A549 (cell line): ENCODE data around the gene MRPL40.

Source experiments
- CTCF ChIP-seq: fragments of >200 bp; sonication (Bioruptor Twin); formaldehyde crosslinking; IDR thresholded peaks from 3 replicates; pipeline ENCODE4 v1.5.1; 2016
- MYC ChIP-seq: IDR thresholded peaks from 2 replicates; pipeline ENCODE4 v1.6.1; 2012; ENCODE audit warnings: mild to moderate bottlenecking, inconsistent platforms, low read length, improper control_type of control experiment, borderline replicate concordance
- NFE2L2 ChIP-seq: fragments of 150-350 bp; conservative IDR thresholded peaks from 2 replicates; pipeline ENCODE4 v1.6.1; 2014; ENCODE audit warnings: low read length
- RFX5 ChIP-seq: fragments of 450-650 bp; IDR thresholded peaks from 2 replicates; pipeline ENCODE4 v1.7.1; 2014; ENCODE audit warnings: antibody characterized with exemption, mild to moderate bottlenecking, moderate library complexity
- ZC3H11A ChIP-seq: fragments of 450-650 bp; IDR thresholded peaks from 2 replicates; pipeline ENCODE4 v1.6.1; 2014; ENCODE audit warnings: antibody characterized with exemption, mild to moderate bottlenecking

DNA sequence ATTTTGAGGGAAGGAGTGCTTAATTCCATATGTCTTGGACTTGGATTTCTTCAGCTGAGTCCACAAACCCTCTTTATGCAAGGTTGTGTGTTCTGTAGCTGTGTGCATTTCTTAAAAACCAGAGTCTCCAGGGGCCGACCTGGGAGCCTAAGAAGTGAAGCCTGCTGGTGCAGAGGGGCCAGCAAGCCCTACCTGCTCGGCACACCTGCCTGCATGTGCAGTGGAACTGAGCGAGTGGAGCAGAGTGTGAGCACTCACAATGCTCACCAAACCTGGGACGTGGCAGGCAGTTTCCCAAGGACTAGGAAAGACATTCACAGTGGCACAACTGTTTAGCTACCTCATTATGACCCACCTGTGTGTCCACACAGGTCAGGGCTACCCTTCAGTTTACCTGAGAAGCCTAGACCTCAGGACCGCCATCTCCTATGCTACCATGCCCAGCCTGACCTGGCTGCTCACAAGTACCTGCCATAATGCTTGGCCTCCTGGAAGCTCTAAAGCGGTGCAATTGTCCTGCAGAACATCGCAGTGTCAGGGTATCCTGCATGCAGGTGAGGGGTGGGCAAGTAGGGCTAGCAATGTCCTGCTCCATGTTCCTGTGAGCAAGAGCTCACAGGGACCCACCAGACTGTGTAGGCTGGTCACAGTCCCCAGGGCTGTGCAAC lies 11.3 kb downstream of the MRPL40 start:
- TF ChIP-seq CTCF (no peak), RFX5 (no peak), ZC3H11A (no peak), NFE2L2 (no peak), MYC (no peak)
